Measurements from ENCODE around the gene JAZF1.

The JAZF1 gene

GRCh38 chr7:28132959-28133870, 47.4 kb downstream of the JAZF1 start:
- H3K27ac ChIP-seq (ENCODE audit: low read length), result no peak overlapping the region
- H3K36me3 ChIP-seq (ENCODE audit: control insufficient read depth in 1 of 2, insufficient read depth in 2 of 2, low read length in 2 of 2), result no peaks in the 10 kb centered on the region
- no peak overlapping the region for H3K4me3 ChIP-seq (ENCODE audit: low read depth in 1 of 2, low read length in 2 of 2)
- no peaks in the 10 kb centered on the region for H3K9me3 ChIP-seq (ENCODE audit: control insufficient read depth in 1 of 2, low read length in 2 of 2)
- no peaks in the 10 kb centered on the region for H3K27me3 ChIP-seq (ENCODE audit: low read depth, low read length)
- peaks cover 0 to 10% of the 10 kb centered on the region in 2 donors for H3K4me1 ChIP-seq (ENCODE audit: control insufficient read depth in 1 of 2, insufficient read depth in 2 of 2, low read length in 2 of 2)

DNA sequence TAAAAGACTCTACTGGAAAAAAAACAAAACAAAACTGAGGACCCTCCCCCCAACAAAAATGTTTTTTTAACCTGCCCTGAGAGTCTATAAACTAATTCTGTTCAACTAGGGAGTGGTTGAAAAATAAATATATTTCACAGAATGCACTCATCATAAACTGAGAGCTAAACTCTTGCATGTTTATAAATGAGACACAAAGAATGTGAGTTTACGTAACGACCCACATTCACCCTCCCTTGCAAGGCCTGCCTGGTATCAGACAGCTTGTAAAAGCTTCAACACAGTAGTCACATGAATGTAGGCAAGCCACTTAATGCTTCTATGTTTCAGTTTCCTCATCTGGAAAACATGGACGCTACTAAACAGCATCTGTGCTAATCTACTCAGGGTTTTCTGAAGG, 50.3 kb downstream of the JAZF1 start:
- H3K4me1 ChIP-seq (ENCODE audit: control insufficient read depth in 1 of 2, insufficient read depth in 2 of 2, low read length in 2 of 2), result peaks cover 0 to 20% of the 10 kb centered on the region in 2 donors
- no peaks in the 10 kb centered on the region for H3K36me3 ChIP-seq (ENCODE audit: control insufficient read depth in 1 of 2, insufficient read depth in 2 of 2, low read length in 2 of 2)
- no peak overlapping the region for H3K27ac ChIP-seq (ENCODE audit: low read length)
- H3K27me3 ChIP-seq (ENCODE audit: low read depth, low read length), result no peaks in the 10 kb centered on the region
- H3K4me3 ChIP-seq (ENCODE audit: low read depth in 1 of 2, low read length in 2 of 2), result no peak overlapping the region
- no peaks in the 10 kb centered on the region for H3K9me3 ChIP-seq (ENCODE audit: control insufficient read depth in 1 of 2, low read length in 2 of 2)

- H3K4me3 ChIP-seq (ENCODE audit: low read depth in 1 of 2, low read length in 2 of 2), result no peak overlapping the region
- H3K27ac ChIP-seq (ENCODE audit: low read length), result no peak overlapping the region
- no peaks in the 10 kb centered on the region for H3K27me3 ChIP-seq (ENCODE audit: low read depth, low read length)
- no peaks in the 10 kb centered on the region for H3K36me3 ChIP-seq (ENCODE audit: control insufficient read depth in 1 of 2, insufficient read depth in 2 of 2, low read length in 2 of 2)
- H3K9me3 ChIP-seq (ENCODE audit: control insufficient read depth in 1 of 2, low read length in 2 of 2), result no peaks in the 10 kb centered on the region
- H3K4me1 ChIP-seq (ENCODE audit: control insufficient read depth in 1 of 2, insufficient read depth in 2 of 2, low read length in 2 of 2), result peaks cover 0 to 20% of the 10 kb centered on the region in 2 donors
Observed at GRCh38 chr7:28128608-28129007, 52.0 kb downstream of the JAZF1 start.

- Histone ChIP-seq H3K27ac (ENCODE audit: low read length) (no peak overlapping the region), H3K4me3 (ENCODE audit: low read depth in 1 of 2, low read length in 2 of 2) (no peak overlapping the region), H3K4me1 (ENCODE audit: control insufficient read depth in 1 of 2, insufficient read depth in 2 of 2, low read length in 2 of 2) (peaks cover 0 to 20% of the 10 kb centered on the region in 2 donors), H3K27me3 (ENCODE audit: low read depth, low read length) (no peaks in the 10 kb centered on the region), H3K36me3 (ENCODE audit: control insufficient read depth in 1 of 2, insufficient read depth in 2 of 2, low read length in 2 of 2) (no peaks in the 10 kb centered on the region), H3K9me3 (ENCODE audit: control insufficient read depth in 1 of 2, low read length in 2 of 2) (no peaks in the 10 kb centered on the region)
Observed at GRCh38 chr7:28126410-28127041, 54.1 kb downstream of the JAZF1 start.

GRCh38 chr7:28125431-28126409, 54.9 kb downstream of the JAZF1 start:
- H3K9me3 ChIP-seq (ENCODE audit: control insufficient read depth in 1 of 2, low read length in 2 of 2), result no peaks in the 10 kb centered on the region
- H3K27me3 ChIP-seq (ENCODE audit: low read depth, low read length), result no peaks in the 10 kb centered on the region
- peaks cover 0 to 20% of the 10 kb centered on the region in 2 donors for H3K4me1 ChIP-seq (ENCODE audit: control insufficient read depth in 1 of 2, insufficient read depth in 2 of 2, low read length in 2 of 2)
- no peak overlapping the region for H3K27ac ChIP-seq (ENCODE audit: low read length)
- no peak overlapping the region for H3K4me3 ChIP-seq (ENCODE audit: low read depth in 1 of 2, low read length in 2 of 2)
- no peaks in the 10 kb centered on the region for H3K36me3 ChIP-seq (ENCODE audit: control insufficient read depth in 1 of 2, insufficient read depth in 2 of 2, low read length in 2 of 2)

DNA sequence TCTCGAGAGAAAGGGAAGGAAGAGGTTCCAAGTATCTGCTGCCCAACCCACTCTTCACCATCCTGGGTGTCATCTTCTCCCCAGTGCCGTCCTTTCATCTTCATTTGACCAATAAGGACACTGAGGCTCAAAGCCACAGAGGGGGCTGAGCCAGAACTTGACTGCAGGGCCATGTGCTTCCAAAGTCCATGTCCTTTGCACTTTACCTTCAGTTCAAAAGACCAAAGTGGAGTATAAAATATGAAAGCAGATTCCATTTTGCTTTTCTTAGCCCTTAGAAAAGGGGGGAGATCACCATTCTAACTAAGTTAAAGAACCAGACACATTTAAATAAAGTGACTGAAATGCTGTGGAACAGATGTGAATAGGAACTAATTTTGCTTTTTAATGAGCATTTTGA, 56.2 kb downstream of the JAZF1 start:
- Histone ChIP-seq H3K27ac (ENCODE audit: low read length) (no peak overlapping the region), H3K36me3 (ENCODE audit: control insufficient read depth in 1 of 2, insufficient read depth in 2 of 2, low read length in 2 of 2) (no peaks in the 10 kb centered on the region), H3K27me3 (ENCODE audit: low read depth, low read length) (no peaks in the 10 kb centered on the region), H3K4me3 (ENCODE audit: low read depth in 1 of 2, low read length in 2 of 2) (no peak overlapping the region), H3K4me1 (ENCODE audit: control insufficient read depth in 1 of 2, insufficient read depth in 2 of 2, low read length in 2 of 2) (peaks cover 0 to 16% of the 10 kb centered on the region in 2 donors), H3K9me3 (ENCODE audit: control insufficient read depth in 1 of 2, low read length in 2 of 2) (no peaks in the 10 kb centered on the region)

- Histone ChIP-seq H3K27me3 (ENCODE audit: low read depth, low read length) (no peaks in the 10 kb centered on the region), H3K36me3 (ENCODE audit: control insufficient read depth in 1 of 2, insufficient read depth in 2 of 2, low read length in 2 of 2) (no peaks in the 10 kb centered on the region), H3K27ac (ENCODE audit: low read length) (no peak overlapping the region), H3K4me1 (ENCODE audit: control insufficient read depth in 1 of 2, insufficient read depth in 2 of 2, low read length in 2 of 2) (peaks cover 0 to 12% of the 10 kb centered on the region in 2 donors), H3K4me3 (ENCODE audit: low read depth in 1 of 2, low read length in 2 of 2) (no peak overlapping the region), H3K9me3 (ENCODE audit: control insufficient read depth in 1 of 2, low read length in 2 of 2) (no peaks in the 10 kb centered on the region)
Observed at GRCh38 chr7:28123752-28124151, 56.8 kb downstream of the JAZF1 start.

GRCh38 chr7:28121496-28121895, 59.1 kb downstream of the JAZF1 start:
- Histone ChIP-seq H3K4me1 (ENCODE audit: control insufficient read depth in 1 of 2, insufficient read depth in 2 of 2, low read length in 2 of 2) (peaks cover 0 to 10% of the 10 kb centered on the region in 2 donors), H3K27ac (ENCODE audit: low read length) (no peak overlapping the region), H3K9me3 (ENCODE audit: control insufficient read depth in 1 of 2, low read length in 2 of 2) (no peaks in the 10 kb centered on the region)

GRCh38 chr7:28116041-28116440, 64.6 kb downstream of the JAZF1 start:
- H3K27me3 ChIP-seq (ENCODE audit: low read depth, low read length), result no peaks in the 10 kb centered on the region
- H3K4me1 ChIP-seq (ENCODE audit: control insufficient read depth in 1 of 2, insufficient read depth in 2 of 2, low read length in 2 of 2), result peaks cover 0 to 16% of the 10 kb centered on the region in 2 donors
- no peak overlapping the region for H3K27ac ChIP-seq (ENCODE audit: low read length)
- H3K36me3 ChIP-seq (ENCODE audit: control insufficient read depth in 1 of 2, insufficient read depth in 2 of 2, low read length in 2 of 2), result no peaks in the 10 kb centered on the region
- no peaks in the 10 kb centered on the region for H3K9me3 ChIP-seq (ENCODE audit: control insufficient read depth in 1 of 2, low read length in 2 of 2)
- no peak overlapping the region for H3K4me3 ChIP-seq (ENCODE audit: low read depth in 1 of 2, low read length in 2 of 2)

More at GRCh38 chr7:28121496-28121895, 59.1 kb downstream of the JAZF1 start:
- Histone ChIP-seq H3K4me3 (ENCODE audit: low read depth in 1 of 2, low read length in 2 of 2) (no peak overlapping the region), H3K27me3 (ENCODE audit: low read depth, low read length) (no peaks in the 10 kb centered on the region), H3K36me3 (ENCODE audit: control insufficient read depth in 1 of 2, insufficient read depth in 2 of 2, low read length in 2 of 2) (no peaks in the 10 kb centered on the region)

- Histone ChIP-seq H3K9me3 (ENCODE audit: control insufficient read depth in 1 of 2, low read length in 2 of 2) (no peaks in the 10 kb centered on the region), H3K27me3 (ENCODE audit: low read depth, low read length) (no peaks in the 10 kb centered on the region), H3K27ac (ENCODE audit: low read length) (no peak overlapping the region)
Observed at GRCh38 chr7:28115261-28115660, 65.3 kb downstream of the JAZF1 start.

DNA sequence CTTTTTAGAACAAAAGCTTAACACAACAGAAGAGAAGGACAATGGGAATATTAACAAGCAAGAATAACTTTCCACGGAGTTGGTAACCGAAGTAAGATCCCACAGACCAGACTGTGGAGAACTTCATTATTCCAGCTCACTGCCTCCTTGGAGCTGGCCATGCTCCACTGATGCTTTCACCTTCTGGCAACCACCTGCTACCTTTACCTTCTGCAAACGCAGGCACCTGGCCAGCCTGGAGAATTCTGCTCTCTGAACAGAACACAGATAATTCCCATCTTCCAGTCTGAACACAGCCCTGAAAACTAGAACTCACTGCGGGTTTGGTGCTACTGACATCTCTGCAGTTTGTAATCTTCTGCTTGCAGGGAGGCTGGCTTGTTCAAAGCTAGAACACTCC, 66.5 kb downstream of the JAZF1 start:
- Histone ChIP-seq H3K36me3 (ENCODE audit: control insufficient read depth in 1 of 2, insufficient read depth in 2 of 2, low read length in 2 of 2) (no peaks in the 10 kb centered on the region), H3K9me3 (ENCODE audit: control insufficient read depth in 1 of 2, low read length in 2 of 2) (no peaks in the 10 kb centered on the region), H3K4me1 (ENCODE audit: control insufficient read depth in 1 of 2, insufficient read depth in 2 of 2, low read length in 2 of 2) (peaks cover 0 to 16% of the 10 kb centered on the region in 2 donors), H3K4me3 (ENCODE audit: low read depth in 1 of 2, low read length in 2 of 2) (no peak overlapping the region), H3K27ac (ENCODE audit: low read length) (no peak overlapping the region), H3K27me3 (ENCODE audit: low read depth, low read length) (no peaks in the 10 kb centered on the region)

More at GRCh38 chr7:28115261-28115660, 65.3 kb downstream of the JAZF1 start:
- Histone ChIP-seq H3K4me3 (ENCODE audit: low read depth in 1 of 2, low read length in 2 of 2) (no peak overlapping the region), H3K36me3 (ENCODE audit: control insufficient read depth in 1 of 2, insufficient read depth in 2 of 2, low read length in 2 of 2) (no peaks in the 10 kb centered on the region), H3K4me1 (ENCODE audit: control insufficient read depth in 1 of 2, insufficient read depth in 2 of 2, low read length in 2 of 2) (peaks cover 0 to 16% of the 10 kb centered on the region in 2 donors)
